Measurements from ENCODE around the gene ME1.

The ME1 gene

DNA sequence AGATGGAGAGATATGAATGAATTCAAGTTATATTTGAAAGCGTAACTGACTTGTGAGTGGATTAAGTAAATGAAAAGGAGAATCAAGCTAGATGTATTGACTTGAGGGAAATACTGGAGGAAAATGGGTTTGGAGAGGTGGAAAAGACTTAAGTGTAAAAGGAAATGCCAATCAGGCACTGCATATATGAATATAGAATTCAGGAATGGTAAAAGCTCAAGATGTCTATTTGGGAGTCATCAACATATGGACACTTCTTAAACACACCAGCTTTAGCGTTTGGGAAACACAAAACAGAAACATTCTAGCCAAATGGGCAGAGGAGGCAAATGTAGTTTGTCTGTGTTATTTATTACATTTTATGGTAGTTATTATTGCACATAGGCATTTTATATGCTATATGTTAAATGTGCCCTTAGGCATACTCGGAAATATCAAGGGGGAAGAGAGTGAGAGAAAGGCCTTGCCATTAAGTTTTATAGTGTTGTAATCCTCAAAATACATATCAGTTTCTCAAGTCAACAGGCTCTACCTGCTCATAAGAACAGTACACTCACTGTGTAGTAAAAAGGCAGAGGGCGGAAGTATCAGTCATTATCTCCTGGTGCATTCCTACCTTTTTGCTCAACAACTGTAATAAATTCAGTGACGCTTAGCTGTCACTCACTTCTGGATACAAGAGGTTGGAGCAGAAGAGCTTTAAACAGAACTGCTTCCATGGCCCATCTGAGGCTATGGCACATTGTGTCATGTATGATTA is 33.7 kb upstream of the ME1 start (continued):
- TF ChIP-seq ZBTB6 (tag by site-specific recombination; IDR thresholded peaks at IDR 0.05) = no peak

- TF ChIP-seq ZBTB6 (tag by site-specific recombination; IDR thresholded peaks at IDR 0.05) = no peak
- no peak for TF ChIP-seq KLF10 (tag by site-specific recombination; IDR thresholded peaks at IDR 0.05)
- TF ChIP-seq YY1 (tag by site-specific recombination; IDR thresholded peaks at IDR 0.05) = no peak
- no peak for TF ChIP-seq TRIM28 (IDR thresholded peaks at IDR 0.05; ENCODE audit: borderline replicate concordance, low read length)
- TF ChIP-seq, protein P1, sequence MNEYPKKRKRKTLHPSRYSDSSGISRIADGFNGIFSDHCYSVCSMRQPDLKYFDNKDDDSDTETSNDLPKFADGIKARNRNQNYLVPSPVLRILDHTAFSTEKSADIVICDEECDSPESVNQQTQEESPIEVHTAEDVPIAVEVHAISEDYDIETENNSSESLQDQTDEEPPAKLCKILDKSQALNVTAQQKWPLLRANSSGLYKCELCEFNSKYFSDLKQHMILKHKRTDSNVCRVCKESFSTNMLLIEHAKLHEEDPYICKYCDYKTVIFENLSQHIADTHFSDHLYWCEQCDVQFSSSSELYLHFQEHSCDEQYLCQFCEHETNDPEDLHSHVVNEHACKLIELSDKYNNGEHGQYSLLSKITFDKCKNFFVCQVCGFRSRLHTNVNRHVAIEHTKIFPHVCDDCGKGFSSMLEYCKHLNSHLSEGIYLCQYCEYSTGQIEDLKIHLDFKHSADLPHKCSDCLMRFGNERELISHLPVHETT (tag by site-specific recombination; IDR thresholded peaks at IDR 0.05) = no peak
- TF ChIP-seq ZSCAN4 (tag by site-specific recombination; IDR thresholded peaks at IDR 0.05) = no peak
- no peak for TF ChIP-seq ZNF596 (tag by site-specific recombination; IDR thresholded peaks at IDR 0.05)
- no peak for TF ChIP-seq ZNF529 (tag by site-specific recombination; IDR thresholded peaks at IDR 0.05; ENCODE audit: insufficient replicate concordance)
- no peak for TF ChIP-seq ZNF2 (tag by site-specific recombination; IDR thresholded peaks at IDR 0.05)
- TF ChIP-seq ZNF202 (tag by site-specific recombination; IDR thresholded peaks at IDR 0.05; ENCODE audit: borderline replicate concordance) = no peak
- no peak for TF ChIP-seq ZNF37A (tag by site-specific recombination; IDR thresholded peaks at IDR 0.05)
- TF ChIP-seq ZNF621 (tag by site-specific recombination; IDR thresholded peaks at IDR 0.05) = no peak
- TF ChIP-seq ZSCAN18 (tag by site-specific recombination; IDR thresholded peaks at IDR 0.05) = no peak
- no peak for TF ChIP-seq ZNF501 (tag by site-specific recombination; IDR thresholded peaks at IDR 0.05)
- TF ChIP-seq ZNF692 (tag by site-specific recombination; IDR thresholded peaks at IDR 0.05) = no peak
- no peak for TF ChIP-seq MZF1 (tag by site-specific recombination; IDR thresholded peaks at IDR 0.05; ENCODE audit: borderline replicate concordance)
- H3K27ac ChIP-seq (ENCODE audit: extremely low read depth, low read depth, low read length) = no peak overlapping the region
- no peaks in the 10 kb centered on the region for H3K36me3 ChIP-seq (ENCODE audit: control insufficient read depth in 2 of 2, insufficient read depth in 1 of 2, low read length in 2 of 2)
- no peaks in the 10 kb centered on the region for H3K9me3 ChIP-seq (ENCODE audit: control insufficient read depth, insufficient read depth, low read depth, low read length)
- H3K4me1 ChIP-seq (ENCODE audit: control insufficient read depth, insufficient read depth, low read length) = no peaks in the 10 kb centered on the region
- no peak overlapping the region for H3K4me3 ChIP-seq (ENCODE audit: low read depth, low read length)
- POLR2A ChIA-PET = no interaction called here
- CTCF ChIA-PET = no interaction called here
Observed at GRCh38 chr6:83463886-83464285, 33.0 kb upstream of the ME1 start.
